Left lobe of liver (tissue), 2 donors: Measurements from ENCODE around the gene PLCZ1. TPM values are rescaled to one million over a fixed set of nuclear protein-coding genes. Genes with fewer than 3 reads are reported as not detected.

Source experiments
- ATAC-seq: fragments of 200-7000 bp; cut with Tn5 transposase; one replicate; pipeline ENCODE4 v1.9.1; 2020; ENCODE audit warnings: mild to moderate bottlenecking, moderate library complexity
- DNase-seq: peaks from one replicate; pipeline ENCODE4 v3.0.0-alpha.2; 2020; ENCODE audit warnings: low spot score
- total RNA-seq: library from RNA; stranded (reverse); gene quantifications from one replicate; pipeline ENCODE4 v1.2.1, GENCODE V29; 2021
- donor health status: DM: no; HTN: no; CAD: no; lungs with moderate emphysema.
- donor health status: DM: no; HTN: yes; CAD: no.

PLCZ1 gene
- total RNA-seq, 1 donor from 2014 or later: not detected

DNA sequence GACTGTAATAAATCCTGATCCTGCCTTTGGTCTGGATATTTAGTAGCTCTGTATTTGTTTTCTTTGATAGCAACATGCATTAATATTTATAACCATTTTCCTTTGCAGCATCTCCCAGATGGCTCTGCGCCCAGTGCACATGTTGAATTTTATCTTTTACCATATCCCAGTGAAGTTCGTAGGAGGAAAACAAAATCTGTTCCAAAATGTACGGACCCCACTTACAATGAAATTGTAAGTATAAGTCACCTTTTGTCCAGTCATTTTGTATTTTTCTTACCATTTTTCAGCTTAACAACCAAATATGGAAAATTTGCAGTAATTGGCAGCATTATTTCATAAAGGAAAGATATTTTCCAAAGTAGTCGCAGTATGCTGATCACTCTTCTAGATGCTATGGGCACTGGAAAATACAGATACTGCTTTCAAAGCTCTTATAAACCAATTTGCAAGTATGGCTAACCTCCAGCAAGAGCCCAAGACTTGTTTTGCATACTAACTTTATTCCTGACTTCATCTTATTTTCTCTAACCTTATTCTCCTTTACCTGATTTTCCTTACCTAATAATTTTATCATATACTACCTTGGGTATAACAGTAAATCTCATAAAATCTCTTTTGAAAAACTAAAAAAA lies 97.4 kb downstream of the PLCZ1 start:
- no peak for ATAC-seq
- DNase-seq: no peak

DNA sequence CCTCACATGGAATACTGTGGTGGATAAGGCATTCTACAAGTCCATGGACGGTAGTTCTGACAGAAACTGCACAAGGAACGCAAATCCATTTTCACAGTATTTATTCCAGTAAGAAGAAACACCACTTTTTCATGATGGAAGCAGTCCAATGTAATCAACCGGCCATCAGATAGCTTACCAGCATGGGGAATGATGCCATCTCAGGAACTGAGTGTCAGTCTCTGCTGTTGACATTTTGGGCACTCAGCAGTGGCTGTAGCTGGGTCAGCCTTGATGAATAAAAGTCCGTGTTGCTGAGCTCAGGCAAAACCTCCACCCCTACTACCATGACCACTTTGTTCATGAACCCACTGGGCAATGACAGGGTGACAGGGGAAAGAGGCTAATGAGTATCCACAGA lies 103.4 kb downstream of the PLCZ1 start:
- DNase-seq (peak; percentile 45), ATAC-seq (peak; percentile 90)

Other genes starting within 250 kb of the PLCZ1 start
- 0.33 TPM for gene CAPZA3, start 107 bp upstream of the PLCZ1 start, total RNA-seq